H1 (cell line): ENCODE measurements around the gene RBM34. TPM values are rescaled to one million over a fixed set of nuclear protein-coding genes. Genes with fewer than 3 reads are reported as not detected.

Source experiments
- EP300 ChIP-seq, 2 experiments: IDR thresholded peaks; 1 replicate in 1 of 2; 2 replicates in 1 of 2; pipeline ENCODE4 v1.6.1; 2011 to 2012; ENCODE audit warnings: low read depth in 2 of 2, low read length in 2 of 2, mild to moderate bottlenecking in 2 of 2, borderline replicate concordance in 1 of 2, inconsistent platforms in 1 of 2, moderate library complexity in 1 of 2
- NANOG ChIP-seq: IDR thresholded peaks from 2 replicates; pipeline ENCODE4 v1.6.1; 2011; ENCODE audit warnings: low read length, low read depth, mild to moderate bottlenecking, inconsistent platforms; ENCODE audit not compliant: insufficient read depth, poor library complexity, severe bottlenecking
- polyA plus RNA-seq, 7 experiments: library from polyadenylated mRNA; depleted of rRNA in 3 of 7; stranded (reverse) in 5 of 7; unstranded in 2 of 7; fragments of >200 nt in 5 of 7; fragments of 200-250 nt in 2 of 7; gene quantifications; 1 replicate in 5 of 7; 2 replicates in 1 of 7; 4 replicates in 1 of 7; pipeline versions ENCODE4 v1.2.1 to v1.2.3, GENCODE V29; 2011 to 2013; ENCODE audit warnings: missing spikeins in 2 of 7, mixed read lengths in 2 of 7
- total RNA-seq: library from RNA; stranded (reverse); fragmentation: NEBNext Ultra II Directional; extraction: Animal tissue kit (Norgen Biotek cat#: 25700); gene quantifications from 2 replicates; pipeline ENCODE4 v1.2.1, GENCODE V29; 2021

RBM34 gene
- total and polyA plus RNA-seq, 2 of the 8 experiments (the other 6 are each of a cell fraction or from before 2014, with no cell fraction given) = 18.8 to 108 TPM

DNA sequence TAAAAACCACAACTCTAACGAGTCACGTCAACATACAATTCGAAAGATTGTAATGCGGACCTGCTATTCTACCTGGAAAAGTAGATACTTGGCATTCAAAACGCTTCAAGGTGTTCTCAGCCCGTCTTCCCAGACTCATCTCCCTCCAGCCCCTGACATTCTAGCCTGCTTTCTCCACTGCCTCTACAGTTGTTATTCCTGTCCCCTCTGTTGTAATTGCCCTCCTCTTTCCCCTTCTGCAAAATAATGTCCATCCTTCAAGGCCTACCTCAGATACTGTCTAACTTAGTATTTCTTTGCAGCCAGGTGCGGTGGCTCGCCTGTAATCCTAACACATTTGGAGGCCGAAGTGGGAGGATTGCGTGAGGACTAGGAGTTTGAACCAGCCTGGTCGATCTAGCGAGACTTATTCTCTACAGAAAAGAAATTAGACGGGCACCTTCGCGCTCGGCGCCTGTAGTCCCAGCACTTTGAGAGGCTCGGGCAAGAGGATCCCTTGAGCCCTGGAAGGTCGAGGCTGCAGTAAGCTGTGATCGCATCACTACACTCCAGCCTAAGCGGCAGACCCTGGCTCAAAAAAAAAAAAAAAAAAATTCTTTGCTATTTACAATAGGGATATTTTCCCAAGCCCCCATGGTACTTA, 756 bp upstream of the RBM34 start (continued):
- TF ChIP-seq NANOG = no peak
- TF ChIP-seq EP300 (IDR thresholded peaks at IDR 0.05; ENCODE audit: borderline replicate concordance in 1 of 2, low read depth in 2 of 2, low read length in 2 of 2) = no peak
